Right hindlimb (tissue), 1 donor: ENCODE data around the gene GPR52.
"Not testable (repeated sequence)": the region's sequence is repeated elsewhere in the genome, so short reads cannot be mapped to it uniquely, and the experiment has no call there.

ENCODE experiments used
- DNase-seq: peaks from one replicate; pipeline ENCODE4 v3.0.0-alpha.2; 2018

The GPR52 gene, protein sequence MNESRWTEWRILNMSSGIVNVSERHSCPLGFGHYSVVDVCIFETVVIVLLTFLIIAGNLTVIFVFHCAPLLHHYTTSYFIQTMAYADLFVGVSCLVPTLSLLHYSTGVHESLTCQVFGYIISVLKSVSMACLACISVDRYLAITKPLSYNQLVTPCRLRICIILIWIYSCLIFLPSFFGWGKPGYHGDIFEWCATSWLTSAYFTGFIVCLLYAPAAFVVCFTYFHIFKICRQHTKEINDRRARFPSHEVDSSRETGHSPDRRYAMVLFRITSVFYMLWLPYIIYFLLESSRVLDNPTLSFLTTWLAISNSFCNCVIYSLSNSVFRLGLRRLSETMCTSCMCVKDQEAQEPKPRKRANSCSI

DNA sequence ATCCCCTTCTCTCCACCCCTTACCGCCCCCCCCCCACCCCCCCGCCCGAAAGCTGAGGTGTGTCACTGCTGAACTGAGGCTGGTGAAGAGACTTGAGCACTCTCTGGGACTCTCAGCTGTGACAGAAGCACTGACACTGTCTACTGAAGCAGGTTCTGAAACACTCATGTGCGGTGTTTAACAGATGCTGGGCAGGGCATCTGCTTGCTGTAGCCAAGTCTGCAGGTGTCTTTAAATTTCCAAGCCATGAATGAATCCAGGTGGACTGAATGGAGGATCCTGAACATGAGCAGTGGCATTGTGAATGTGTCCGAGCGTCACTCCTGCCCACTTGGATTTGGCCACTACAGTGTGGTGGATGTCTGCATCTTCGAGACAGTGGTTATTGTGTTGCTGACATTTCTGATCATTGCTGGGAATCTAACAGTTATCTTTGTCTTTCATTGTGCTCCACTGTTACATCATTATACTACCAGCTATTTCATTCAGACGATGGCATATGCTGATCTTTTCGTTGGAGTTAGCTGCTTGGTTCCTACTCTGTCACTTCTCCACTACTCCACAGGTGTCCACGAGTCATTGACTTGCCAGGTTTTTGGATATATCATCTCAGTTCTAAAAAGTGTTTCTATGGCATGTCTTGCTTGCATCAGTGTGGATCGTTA lies at the start of gene GPR52:
Gene GPR52, plus strand, starts transcription at position 99 of the 665 bp plus-strand sequence. Its CDS starts 148 bp downstream, at position 247.
- no peak for DNase-seq

DNA sequence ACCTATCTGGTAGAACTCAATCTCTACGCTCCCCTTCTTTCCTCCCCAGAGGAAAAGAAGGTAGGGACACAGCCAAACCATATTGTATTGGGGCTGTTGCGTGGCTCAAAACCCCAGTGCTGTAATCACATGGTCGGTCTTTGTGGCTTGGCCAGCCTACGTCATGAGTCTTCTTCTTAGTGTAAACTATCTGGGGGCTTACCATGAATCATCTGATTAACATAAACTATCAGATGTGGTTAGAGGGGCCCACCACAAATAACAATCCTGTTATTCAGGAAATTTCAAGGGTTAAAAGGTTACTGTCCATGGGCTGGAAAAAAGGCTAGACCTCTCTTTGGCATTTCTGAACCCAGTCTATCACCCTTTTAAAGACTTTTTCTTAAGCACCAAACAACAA lies 49.5 kb upstream of the GPR52 start:
- DNase-seq, result no peak

DNA sequence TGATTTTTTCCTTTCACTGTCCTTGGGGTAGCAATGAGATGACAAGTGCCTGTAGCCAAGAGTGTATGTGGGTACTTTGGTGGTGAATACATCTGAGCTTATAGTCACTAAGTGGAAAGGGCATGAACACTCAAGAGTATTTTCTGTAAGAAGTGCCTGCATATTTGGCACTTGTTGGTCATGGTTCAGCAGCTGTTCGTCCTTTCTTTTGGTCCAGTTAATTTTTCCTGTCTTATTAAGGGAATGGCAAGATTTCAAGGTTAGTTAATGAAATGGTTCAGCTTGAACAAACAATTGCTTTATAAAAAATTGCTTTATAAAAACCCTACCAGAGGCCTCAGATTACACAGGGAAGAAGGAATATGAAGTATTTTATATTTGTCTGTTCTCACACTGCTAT lies 48.6 kb upstream of the GPR52 start:
- DNase-seq, result no peak

DNA sequence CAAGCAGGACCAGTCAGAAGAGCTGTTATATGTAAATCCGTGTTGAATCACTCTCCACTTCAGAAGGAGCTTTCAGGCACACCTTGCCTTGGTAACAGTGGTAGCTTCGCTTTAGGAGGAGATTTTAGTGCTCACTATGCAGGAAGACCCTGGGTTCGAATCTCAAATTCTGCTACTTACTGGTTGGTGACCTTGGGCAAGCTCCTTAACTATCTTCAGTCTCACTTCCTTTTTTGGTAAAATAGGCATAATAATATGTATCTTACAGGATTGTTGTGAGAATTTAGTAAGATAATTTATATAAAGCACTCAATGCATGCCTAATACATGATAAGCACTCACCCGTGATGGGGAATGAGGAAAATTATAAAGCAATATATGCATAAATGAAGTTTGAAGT lies 46.7 kb upstream of the GPR52 start:
- DNase-seq, result no peak

DNA sequence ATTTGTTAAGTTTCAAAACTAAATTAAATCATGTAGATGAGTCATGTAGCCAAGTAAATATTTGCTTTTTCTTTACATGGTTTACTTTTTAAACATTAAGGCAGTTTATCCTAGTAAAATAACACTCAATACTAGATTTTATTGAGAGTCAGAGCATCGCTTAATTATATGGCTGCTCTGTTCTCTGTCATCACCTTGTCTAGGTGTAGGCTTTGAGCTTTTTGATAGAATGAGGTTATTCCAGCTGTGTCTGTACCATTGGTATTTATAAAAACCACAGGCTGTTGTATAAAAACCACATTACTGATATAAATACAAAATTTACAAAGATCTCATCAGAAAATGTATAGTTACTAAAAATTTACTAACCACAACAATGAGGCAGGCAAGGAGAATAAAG lies 42.5 kb upstream of the GPR52 start:
- no peak for DNase-seq

DNA sequence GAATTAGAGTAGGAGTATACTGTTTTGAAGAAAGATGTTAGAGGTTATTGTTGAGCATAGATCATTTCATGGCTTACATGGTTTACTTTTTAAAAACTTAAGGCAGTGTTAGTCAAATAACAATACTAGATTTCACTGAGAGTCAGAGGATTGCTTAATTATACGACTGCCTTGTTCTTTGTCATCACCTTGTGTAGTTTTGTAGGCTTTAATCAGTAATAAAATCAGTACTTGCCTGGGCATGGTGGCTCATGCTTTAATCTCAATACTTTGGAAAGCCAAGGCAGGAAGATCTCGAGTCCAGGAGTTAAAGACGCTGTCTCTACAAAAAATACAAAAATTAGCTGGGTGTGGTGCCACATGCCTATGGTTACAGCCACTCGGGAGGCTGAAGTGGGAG lies 41.3 kb upstream of the GPR52 start:
- no peak for DNase-seq

DNA sequence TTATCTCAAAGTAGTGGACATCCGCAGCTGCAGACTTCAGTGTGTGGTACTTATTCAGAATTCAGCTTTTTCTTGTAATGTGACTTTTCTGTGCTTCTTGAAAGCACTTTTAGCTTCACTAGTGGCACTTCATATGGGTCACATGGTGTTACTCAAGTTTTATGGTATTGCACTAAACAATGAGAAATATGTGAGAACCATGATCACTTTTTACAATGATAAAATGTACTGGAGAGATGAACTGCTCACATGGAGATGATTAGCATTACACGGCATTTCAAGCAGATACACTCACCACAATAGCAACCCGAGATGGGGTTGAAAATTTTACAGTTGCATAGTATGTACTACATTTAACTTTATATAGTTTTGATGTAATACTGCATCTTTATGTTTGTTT lies 40.1 kb upstream of the GPR52 start:
- no peak for DNase-seq

DNA sequence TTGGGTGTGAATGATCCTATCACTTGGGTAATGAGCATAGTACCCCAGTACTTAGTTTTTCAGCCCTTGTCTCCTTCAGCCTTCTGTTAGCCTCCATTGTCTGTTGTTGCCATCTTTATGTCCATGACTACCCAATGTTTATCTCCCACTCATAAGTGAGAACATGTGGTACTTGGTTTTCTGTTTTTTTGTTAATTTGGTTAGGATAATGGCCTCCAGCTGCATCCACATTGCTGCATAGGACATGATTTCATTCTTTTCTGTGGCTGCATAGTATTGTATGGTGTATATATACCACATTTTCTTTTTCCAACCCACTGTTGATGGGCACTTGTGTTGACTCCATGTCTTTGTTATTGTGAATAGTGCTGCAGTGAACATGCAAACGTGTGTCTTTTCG lies 39.6 kb upstream of the GPR52 start:
- DNase-seq, result no peak

DNA sequence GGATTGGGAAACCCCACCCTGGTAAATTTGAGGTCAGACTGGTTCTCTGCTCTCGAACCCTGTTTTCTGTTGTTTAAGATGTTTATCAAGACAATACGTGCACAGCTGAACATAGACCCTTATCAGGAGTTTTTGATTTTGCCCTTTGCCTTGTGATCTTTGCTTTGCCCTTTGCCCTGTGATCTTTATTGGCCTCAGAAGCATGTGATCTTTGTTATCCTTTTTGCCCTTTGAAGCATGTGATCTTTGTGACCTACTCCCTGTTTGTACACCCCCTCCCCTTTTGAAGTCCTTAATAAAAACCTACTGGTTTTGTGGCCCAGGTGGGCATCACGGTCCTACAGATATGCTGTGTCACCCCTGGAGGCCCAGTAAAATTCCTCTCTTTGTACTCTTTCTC lies 38.0 kb upstream of the GPR52 start:
- not testable (repeated sequence) for DNase-seq

DNA sequence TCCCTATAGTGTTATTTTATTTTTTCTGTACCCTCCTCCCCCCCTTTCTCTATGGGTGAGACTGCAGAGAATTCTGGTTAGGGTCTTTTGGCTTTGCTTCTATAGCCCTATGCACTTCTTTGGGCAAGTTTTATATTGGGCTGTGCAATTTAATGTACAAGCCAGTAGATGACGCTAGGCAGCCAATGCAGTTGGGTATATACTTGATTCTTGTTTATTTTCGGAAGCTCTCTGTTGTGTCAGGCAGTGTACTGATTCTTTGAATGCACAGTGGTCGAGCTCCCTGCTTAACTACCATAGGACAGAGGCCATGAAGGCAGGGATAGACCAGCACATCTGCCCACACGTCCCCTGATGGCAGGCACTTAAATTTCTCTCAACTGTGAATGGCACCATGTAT lies 34.1 kb upstream of the GPR52 start:
- no peak for DNase-seq

DNA sequence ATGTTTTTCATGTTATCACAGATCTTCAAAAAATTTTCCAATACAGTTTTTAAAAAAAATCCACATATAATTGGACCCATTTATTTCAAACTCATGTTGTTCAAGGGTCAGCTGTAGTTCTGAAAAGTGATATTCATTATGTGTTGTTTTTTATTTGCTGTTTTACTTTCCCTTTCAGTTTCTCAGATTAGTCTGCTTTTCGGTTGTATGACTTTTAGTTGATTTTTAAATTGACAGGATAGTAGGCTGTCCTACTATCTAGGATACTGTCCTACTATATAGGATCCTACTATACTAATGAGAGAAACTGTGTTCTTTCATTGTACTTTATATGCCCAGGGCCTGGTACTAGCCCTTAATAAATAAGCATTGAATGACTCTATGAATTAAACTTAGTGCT lies 33.6 kb upstream of the GPR52 start:
- no peak for DNase-seq

DNA sequence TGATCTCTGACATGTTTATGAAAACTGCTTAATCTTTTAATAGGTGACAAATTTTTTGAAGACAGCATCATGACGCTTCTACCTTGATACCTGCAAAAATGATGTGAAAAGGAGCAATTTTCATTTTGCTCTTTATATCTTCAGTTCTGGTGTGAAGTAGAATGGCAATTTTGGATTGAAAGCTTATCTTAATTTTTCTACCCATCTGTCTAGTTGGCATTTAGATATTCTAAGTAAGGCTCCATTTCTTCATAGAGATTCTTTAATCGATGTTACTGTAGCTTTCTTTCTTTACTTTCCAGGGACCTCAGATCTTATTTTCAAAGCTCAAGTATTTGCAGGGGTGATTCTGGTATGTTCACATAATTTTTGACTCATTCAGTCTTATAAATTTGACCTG lies 32.3 kb upstream of the GPR52 start:
- no peak for DNase-seq

DNA sequence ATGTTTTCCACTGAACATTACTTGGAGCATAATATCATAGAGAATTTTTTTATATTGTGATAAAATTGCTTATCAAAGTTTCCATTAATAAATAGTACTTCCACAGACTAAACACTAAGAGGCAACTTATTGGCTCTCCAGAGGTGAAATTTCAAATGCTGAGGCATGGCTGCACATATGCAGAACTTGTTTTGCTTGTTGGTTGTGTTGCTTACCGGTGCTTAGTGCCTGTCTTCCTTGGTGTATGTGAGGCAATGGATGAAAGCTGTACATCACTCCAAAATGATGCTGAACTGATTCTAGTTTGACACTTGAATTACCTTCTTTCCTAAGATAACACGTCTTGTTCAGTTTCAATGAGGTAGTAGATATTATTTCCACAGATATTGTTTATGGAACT lies 29.8 kb upstream of the GPR52 start:
- no peak for DNase-seq

DNA sequence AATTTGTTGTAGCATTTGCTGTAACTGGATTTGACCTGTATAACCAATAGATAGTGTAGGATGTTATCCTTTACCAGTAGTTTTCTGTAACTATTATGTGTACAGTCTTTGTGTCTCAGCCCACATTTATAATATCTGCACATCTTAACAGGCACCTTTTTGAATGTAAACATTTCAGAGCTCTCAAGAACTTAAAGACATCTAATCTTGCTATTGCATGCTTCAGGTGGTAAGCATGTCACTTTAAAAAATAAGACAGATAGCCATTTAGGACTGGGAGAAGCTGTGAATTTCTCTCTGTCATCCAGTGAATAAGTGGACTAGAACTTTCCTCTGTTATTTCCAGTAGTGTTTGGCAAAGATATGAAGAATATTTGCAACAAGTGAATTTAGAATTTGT lies 22.6 kb upstream of the GPR52 start:
- DNase-seq, result no peak

DNA sequence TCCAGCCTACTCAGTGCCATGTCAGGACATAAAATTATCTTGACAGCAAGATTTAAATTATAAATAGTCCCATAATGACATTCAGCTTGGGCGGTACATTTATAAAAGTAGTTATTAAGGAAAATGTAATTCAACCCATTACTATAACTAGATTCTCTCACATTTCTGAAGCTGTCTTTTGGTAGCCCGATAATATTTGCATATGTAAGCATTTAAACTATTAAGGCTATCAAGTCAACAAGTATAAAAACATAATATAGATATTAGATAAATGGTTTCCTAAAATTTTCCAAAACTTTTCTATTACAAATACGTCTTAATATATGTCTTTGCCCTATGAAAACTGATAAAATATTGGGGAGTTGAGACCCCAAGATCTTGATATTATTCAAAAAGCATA lies 21.6 kb upstream of the GPR52 start:
- no peak for DNase-seq

DNA sequence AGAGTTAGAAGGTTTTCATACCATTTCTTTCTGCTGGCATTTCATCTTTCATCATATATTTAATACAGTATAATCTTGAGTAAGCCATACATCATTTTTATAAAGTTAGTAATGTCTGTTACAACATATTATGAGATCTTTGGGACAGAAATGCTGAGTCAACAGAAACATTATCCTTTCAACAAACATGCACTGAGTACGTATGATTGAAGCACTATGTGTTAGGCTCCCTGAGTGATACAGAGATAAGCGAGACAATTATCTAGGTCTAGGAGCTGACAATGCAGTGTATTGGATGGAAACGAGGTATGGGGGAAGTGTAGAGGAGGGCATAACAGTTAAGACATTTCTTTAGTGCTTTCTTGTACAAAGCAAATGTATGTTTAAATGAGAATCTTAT lies 19.7 kb upstream of the GPR52 start:
- no peak for DNase-seq

DNA sequence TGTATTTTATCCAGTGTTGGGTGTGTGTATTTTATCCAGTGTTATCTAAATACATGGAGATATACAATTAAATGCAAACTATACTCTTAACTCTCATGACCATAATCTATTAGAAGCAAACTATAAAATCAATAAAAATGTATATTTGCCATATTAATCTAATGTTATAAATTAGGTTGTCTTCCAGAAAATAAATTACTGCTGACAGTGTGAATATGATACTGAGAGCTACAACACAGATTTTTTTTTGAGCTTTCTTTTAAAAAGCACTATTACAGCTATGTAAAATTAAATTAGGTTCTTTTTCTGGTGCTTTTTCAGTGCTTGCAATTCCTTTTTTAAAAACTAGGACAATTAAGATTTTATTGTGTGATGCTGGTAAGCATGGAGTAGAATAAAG lies 19.0 kb upstream of the GPR52 start:
- DNase-seq, result no peak

DNA sequence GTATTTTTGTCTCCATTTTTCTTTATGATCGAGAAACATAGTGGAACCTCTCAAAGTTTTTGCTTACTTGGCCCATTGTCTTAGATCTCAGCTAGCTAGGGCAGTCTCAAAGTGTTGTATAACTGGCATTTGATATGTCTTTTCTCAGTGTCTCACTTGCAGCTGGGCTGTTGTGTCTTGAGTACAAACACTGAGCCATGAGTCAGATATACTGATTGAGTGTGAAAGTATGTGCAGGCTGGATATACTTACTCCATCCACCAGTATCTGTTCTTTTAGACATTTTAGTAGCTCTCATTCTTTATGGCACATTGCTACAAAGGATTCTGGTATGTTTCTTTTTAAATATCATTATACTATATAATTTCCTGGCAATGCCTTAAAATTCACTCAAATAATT lies 14.3 kb upstream of the GPR52 start:
- DNase-seq, result no peak

DNA sequence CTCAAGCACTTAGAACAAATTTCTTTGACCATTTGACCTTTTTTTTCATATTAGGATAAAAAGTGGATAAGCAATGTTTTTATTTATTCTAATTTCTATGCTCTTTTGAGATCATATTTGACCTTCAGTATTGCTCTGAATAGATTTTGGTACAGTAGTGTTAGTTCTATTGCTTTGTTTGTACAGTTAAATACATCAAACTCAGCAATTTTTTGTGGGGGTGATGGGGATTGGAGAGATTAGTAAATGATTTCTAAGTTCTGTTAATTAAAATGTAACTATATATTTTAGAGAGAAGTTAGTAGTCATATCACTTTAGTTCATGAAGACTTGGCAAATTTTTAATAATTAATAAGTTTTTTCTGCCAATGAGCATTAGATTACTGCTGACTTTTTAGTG lies 2.4 kb upstream of the GPR52 start:
- no peak for DNase-seq

DNA sequence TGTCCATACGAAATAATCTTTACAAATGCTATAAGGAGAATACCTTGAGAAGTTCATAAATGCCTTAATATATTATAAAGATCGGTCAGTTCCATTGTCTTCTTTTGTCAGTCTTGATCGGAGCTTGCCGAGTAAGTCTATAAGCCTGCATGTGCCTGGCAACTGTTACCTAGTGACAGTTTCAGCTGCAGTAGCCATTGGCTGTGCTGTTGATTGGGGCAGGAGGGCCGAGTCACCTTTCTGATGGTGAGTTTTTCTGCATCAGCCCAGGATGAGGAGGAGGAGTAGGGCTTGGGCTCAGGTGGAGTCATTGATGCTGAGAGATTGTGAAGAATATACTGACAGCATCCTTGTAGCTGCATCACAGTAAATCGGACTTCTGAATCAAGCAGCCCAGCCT lies 1.9 kb upstream of the GPR52 start:
- no peak for DNase-seq

DNA sequence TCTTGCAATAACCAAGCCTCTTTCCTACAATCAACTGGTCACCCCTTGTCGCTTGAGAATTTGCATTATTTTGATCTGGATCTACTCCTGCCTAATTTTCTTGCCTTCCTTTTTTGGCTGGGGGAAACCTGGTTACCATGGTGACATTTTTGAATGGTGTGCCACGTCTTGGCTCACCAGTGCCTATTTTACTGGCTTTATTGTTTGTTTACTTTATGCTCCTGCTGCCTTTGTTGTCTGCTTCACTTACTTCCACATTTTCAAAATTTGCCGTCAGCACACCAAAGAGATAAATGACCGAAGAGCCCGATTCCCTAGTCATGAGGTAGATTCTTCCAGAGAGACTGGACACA lies 743 bp downstream of the GPR52 start:
- no peak for DNase-seq

DNA sequence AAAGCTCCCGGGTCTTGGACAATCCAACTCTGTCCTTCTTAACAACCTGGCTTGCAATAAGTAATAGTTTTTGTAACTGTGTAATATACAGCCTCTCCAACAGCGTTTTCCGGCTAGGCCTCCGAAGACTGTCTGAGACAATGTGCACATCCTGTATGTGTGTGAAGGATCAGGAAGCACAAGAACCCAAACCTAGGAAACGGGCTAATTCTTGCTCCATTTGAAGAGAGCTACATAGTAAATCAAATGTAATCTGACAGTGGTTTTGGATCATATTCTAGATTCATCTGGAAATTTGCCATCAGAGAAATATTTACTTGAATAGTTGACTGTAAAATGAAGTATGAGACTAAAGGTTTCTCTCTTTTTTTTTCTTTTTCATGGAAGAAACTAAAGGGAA lies 1.2 kb downstream of the GPR52 start:
- no peak for DNase-seq

DNA sequence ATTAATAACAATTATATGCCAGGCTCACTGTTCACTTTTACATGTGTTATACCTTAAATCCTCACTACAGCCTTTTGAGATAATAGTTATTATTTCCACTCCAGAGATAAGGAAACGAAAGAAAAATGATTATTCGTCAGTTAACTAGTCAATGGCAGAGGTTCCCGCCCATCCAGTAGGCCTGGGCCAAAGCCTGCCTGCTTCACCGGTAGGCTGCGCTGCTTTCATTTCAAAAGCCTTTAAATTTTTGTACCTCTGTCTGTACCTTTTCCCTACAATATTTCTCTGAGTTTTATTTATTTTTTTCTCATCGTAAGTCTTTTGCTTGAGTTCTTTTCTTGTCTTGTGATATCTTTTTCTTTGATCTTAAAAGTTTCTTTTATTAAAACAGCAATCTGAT lies 3.6 kb downstream of the GPR52 start:
- no peak for DNase-seq

DNA sequence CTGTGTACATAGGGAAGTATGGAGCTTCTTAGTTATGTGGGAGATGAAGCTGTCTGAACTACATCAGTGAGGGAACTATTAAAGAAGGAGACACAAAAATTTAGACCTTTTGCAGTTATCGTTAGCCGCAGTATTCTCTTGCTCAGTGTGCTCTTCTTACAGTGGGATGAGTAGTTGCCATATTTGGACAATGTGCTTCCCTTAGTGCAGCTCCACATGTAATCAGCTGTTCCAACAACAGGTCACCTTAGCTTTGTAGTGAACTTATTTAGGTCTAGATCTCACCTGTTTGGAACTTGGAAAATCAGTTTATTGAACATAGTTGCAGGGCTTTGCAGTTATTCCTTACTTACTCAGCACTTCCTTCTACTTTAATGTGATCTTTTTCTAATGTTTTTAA lies 18.1 kb downstream of the GPR52 start:
- no peak for DNase-seq

DNA sequence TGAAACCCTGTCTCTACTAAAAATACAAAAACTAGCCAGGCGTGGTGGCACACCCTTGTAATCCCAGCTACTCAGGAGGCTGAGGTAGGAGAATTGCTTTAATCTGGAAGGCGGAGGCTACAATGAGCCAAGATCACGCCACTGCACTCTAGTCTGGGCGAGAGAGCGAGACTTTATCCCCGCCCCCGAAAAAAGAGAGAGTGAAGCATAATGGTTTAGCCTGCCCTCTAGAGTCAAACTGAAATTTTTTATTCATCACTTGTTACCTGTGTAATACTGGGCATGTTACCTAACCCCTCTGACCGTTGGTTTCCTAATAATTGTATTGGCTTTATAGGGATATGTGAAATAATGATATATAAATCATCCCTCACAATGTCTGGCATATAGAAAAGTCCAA lies 18.8 kb downstream of the GPR52 start:
- no peak for DNase-seq
